Activated naive CD8-positive, alpha-beta T cell treated with anti-CD3 and anti-CD28 coated beads for 36 hours (primary cell): ENCODE results near the gene KIZ. TPM values are rescaled to one million over a fixed set of nuclear protein-coding genes. Genes with fewer than 3 reads are reported as not detected.

Experiments
- DNase-seq: peaks from one replicate; pipeline ENCODE4 v3.0.0; 2021
- H3K27ac Mint-ChIP-seq: one replicate; pipeline ENCODE4 v1.8.0; 2022; ENCODE audit warnings: mild to moderate bottlenecking, moderate library complexity, mixed read lengths
- H3K27me3 Mint-ChIP-seq: one replicate; pipeline ENCODE4 v1.8.0; 2022; ENCODE audit warnings: mild to moderate bottlenecking, mixed read lengths
- H3K36me3 Mint-ChIP-seq: one replicate; pipeline ENCODE4 v1.8.0; 2021; ENCODE audit warnings: mild to moderate bottlenecking, mixed read lengths
- H3K4me1 Mint-ChIP-seq: one replicate; pipeline ENCODE4 v1.8.0; 2021; ENCODE audit warnings: mixed read lengths
- H3K4me3 Mint-ChIP-seq: one replicate; pipeline ENCODE4 v1.8.0; 2022; ENCODE audit warnings: mild to moderate bottlenecking, moderate library complexity, mixed read lengths
- H3K9me3 Mint-ChIP-seq: one replicate; pipeline ENCODE4 v1.8.0; 2022; ENCODE audit warnings: mixed read lengths
- total RNA-seq, 2 experiments: library from RNA; stranded (reverse); gene quantifications; one replicate each; pipeline ENCODE4 v1.2.3, GENCODE V29; 2021

The KIZ gene
- total RNA-seq, 2 experiments from 2014 or later: 9.6 to 15.7 TPM

DNA sequence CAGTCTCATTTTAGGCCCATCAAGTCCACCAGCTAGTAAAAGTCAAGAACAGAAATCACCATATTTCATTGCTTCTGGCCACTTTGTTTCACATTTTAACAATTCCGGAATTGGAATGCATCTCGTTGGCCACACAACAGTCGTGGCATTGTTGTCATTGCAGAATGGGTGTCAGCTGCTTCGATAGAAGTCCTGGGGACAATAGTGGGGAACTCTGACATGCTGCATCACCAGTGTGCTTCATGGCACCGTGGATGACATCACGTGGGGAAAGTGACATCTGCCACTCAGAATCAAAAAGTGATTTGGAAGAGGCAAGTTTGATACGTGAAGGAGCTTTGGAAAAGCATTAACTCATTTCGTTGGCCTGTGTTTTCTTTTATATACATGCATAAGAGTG is 133.5 kb downstream of the KIZ start:
- H3K9me3 Mint-ChIP-seq: no peaks in the 10 kb centered on the region
- H3K4me1 Mint-ChIP-seq: no peaks in the 10 kb centered on the region
- H3K36me3 Mint-ChIP-seq: no peaks in the 10 kb centered on the region
- peaks cover 4% of the 10 kb centered on the region for H3K27me3 Mint-ChIP-seq
- H3K4me3 Mint-ChIP-seq: no peak overlapping the region
- H3K27ac Mint-ChIP-seq: no peak overlapping the region
- no peak for DNase-seq

DNA sequence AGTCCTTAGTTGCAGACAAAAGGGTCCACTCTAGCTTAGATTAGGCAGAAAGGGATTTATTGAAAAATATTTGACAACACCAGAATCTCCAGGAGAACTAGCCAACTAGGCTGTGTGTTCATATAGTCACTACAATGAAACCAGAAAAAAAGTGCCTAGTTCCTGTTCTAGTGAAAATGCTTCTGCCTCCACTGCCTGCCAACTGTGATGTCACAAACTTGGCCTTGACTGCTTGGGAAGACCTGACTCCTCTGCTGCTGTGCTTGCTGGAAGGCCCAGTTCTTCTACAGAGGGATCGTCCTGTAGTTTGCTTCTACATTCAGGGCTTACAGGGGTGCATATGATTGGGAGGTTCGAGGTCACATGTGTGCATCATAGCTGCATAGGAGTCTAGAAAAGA is 136.9 kb downstream of the KIZ start:
- no peaks in the 10 kb centered on the region for H3K9me3 Mint-ChIP-seq
- DNase-seq: no peak
- peaks cover 4% of the 10 kb centered on the region for H3K27me3 Mint-ChIP-seq
- H3K36me3 Mint-ChIP-seq: no peaks in the 10 kb centered on the region
- H3K4me3 Mint-ChIP-seq: no peak overlapping the region
- H3K27ac Mint-ChIP-seq: no peak overlapping the region
- no peaks in the 10 kb centered on the region for H3K4me1 Mint-ChIP-seq

DNA sequence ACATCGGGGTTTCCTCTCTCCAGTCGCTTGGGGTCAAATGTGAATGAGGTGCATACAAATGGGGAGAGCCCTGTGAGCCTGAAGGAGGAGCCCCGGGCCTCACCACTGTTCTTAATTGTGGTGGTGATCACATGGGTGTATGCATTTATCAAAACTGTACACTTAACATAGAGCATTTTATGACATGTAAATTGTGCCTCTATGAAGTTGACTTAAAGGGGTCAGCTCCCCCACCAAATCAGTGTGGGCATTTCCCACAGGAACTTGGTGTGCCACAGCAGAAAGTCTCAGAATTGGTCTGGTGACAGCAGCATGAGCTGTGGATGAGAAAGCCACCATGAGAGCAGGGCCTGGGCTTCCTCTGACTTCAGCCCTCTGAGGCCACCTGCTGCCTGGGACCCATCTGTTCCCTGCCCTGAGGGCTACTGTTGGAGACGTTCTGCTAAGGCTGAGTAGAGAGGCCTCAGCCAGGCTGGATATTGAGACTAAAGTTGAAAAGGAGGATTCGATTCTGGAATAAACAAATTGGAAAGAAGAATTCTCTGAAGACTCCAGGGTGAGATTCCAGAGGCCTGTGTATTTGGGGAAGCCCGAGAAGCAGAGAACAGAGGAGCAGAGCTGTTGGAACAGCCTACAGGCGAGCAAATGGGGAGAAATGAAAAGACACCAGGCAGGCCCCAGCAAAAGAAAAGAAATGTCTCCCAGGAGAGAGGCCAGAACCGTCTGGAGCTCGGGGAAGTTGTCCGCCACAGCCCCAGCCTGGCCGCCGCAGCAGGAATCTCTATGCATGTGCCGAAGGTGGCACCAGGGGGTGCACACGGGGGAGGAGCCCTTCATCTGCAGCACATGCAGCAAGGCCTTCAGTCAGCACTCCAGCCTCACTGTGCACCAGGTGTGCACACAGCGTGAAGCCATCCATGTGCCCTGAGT is 139.6 kb downstream of the KIZ start:
- no peaks in the 10 kb centered on the region for H3K4me1 Mint-ChIP-seq
- H3K9me3 Mint-ChIP-seq: no peaks in the 10 kb centered on the region
- no peaks in the 10 kb centered on the region for H3K36me3 Mint-ChIP-seq
- H3K4me3 Mint-ChIP-seq: no peak overlapping the region
- no peaks in the 10 kb centered on the region for H3K27me3 Mint-ChIP-seq
- no peak for DNase-seq
- no peak overlapping the region for H3K27ac Mint-ChIP-seq

DNA sequence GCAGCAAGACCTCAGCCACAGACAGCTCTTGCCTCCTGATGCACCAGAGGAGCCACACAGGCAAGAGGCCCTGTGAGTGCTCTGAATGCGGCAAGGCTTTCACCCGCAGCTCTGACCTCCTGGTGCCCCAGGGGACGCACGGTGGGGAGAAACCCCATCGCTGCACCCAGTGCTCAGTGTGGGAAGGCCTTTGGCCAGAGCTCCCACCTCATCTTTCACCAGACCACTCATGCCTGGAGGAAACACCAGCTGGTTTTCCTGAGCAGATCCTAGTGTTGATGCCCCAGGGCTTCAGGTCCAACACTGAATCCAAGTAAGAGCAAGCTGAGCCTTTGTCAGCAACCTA is 140.3 kb downstream of the KIZ start:
- Mint-ChIP-seq H3K27ac (no peak overlapping the region), H3K4me3 (no peak overlapping the region), H3K27me3 (no peaks in the 10 kb centered on the region)

DNA sequence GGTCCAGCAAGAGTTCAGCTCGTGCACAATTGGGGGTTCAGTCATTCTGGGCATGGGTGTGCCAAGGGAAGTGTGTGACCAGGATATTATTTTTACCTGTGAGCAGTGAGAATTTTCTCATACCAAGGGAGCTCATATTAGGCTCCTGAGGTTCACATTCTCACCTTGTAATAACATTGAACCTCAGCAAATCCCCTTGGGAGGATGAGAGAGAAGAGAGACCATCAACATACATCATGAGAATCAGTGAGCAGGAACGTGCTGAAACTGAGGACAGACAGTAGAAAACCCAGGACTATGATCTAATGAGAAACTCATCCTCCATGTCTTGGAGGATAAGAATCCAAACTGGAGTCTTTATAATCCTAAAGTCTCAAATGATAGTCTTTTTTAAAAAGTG is 143.9 kb downstream of the KIZ start:
- Mint-ChIP-seq H3K4me3 (no peak overlapping the region), H3K27ac (no peak overlapping the region), H3K36me3 (no peaks in the 10 kb centered on the region), H3K9me3 (no peaks in the 10 kb centered on the region), H3K27me3 (peaks cover 10% of the 10 kb centered on the region), H3K4me1 (no peaks in the 10 kb centered on the region)
- no peak for DNase-seq

More for the DNA sequence above, 140.3 kb downstream of the KIZ start:
- Mint-ChIP-seq H3K36me3 (no peaks in the 10 kb centered on the region), H3K4me1 (no peaks in the 10 kb centered on the region), H3K9me3 (no peaks in the 10 kb centered on the region)
- DNase-seq: no peak

DNA sequence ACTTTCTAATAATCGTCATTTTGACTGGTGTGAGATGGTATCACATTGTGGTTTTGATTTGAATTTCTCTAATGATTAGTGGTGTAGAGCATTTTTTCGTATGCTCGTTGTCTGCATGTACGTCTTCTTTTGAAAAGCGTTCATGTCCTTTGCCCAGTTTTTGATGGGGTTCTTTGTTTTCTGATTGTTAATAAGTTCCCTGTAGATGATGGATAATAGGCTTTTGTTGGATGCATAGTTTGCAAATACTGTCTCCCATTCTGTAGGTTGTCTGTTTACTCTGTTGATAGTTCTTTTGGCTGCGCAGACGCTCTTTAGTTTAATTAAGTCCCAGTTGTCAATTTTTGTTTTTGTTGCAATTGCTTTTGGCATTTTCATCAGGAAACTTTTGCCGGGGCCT is 144.9 kb downstream of the KIZ start:
- Mint-ChIP-seq H3K27ac (no peak overlapping the region), H3K36me3 (no peaks in the 10 kb centered on the region), H3K27me3 (peaks cover 14% of the 10 kb centered on the region), H3K9me3 (no peaks in the 10 kb centered on the region), H3K4me3 (no peak overlapping the region), H3K4me1 (no peaks in the 10 kb centered on the region)
- no peak for DNase-seq

DNA sequence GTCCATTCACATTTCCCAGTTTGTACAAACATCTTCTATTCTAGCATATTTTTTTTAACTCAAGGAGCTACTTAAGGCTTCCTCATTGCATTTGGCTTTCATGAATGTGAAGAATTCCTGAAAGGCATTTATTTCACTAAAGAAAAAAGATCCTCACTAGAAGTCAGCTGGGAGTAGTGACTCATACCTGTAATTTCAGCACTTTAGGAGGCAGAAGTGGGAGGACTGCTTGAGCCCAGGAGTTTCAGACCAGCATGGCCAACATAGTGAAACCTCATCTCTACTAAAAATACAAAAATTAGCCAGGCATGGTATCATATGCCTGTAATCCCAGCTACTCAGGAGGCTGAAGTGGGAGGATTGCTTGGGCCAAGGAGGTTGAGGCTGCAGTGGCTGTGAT is 146.4 kb downstream of the KIZ start:
- H3K4me3 Mint-ChIP-seq: no peak overlapping the region
- H3K36me3 Mint-ChIP-seq: no peaks in the 10 kb centered on the region
- no peaks in the 10 kb centered on the region for H3K9me3 Mint-ChIP-seq
- no peak overlapping the region for H3K27ac Mint-ChIP-seq
- no peaks in the 10 kb centered on the region for H3K4me1 Mint-ChIP-seq
- H3K27me3 Mint-ChIP-seq: peaks cover 14% of the 10 kb centered on the region
- DNase-seq: no peak

DNA sequence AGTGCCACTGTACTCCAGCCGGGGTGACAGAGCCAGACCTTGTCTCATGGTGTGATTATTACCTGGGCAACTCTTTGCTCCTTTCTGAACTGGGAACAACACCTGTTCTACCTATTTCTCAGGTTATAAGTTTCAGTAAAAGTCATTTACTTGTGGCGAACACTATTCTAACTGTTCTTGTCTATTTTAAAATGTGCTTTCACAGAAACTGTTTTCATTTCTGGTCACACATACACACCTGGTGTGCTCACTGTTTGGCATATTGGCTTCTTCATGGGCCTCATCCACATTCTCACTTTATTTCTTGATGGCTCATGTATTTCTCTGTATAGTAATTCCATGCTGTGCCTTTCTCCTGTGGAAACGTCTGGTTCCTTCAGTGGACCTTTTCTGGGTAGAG is 146.8 kb downstream of the KIZ start:
- Mint-ChIP-seq H3K4me3 (no peak overlapping the region), H3K36me3 (no peaks in the 10 kb centered on the region), H3K4me1 (no peaks in the 10 kb centered on the region), H3K27ac (no peak overlapping the region), H3K27me3 (peaks cover 14% of the 10 kb centered on the region), H3K9me3 (no peaks in the 10 kb centered on the region)
- DNase-seq: no peak

DNA sequence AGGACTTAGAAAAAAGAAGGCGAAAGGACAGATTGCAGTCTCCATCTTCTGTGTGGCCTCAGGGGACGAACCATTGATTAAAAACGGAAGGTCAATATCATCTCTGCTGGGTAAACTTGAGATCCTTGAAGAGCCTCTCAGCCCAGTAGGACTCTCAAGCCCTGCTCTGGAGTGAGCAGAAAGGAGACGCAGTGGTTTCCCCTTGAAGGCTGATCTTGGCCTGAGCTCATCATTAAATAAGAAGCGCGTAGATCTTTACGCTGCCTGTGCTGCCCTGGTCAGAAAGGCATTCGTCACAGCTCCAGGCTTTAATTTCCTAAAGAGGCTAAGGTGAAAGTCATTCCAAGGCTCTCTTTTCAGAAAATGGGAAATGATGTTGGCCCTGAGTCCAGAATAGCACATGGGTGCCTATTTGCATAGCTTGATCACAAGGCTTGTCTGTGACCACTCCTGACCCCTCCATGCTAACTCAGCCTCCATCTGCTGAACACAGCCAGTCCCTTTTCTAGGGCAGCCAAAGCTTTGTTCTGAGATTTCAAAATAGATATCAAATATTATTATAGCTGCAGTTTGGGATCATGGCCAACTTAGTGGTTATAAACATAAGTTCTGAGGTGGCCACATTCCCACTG is 148.0 kb downstream of the KIZ start:
- H3K9me3 Mint-ChIP-seq: no peaks in the 10 kb centered on the region
- peaks cover 16% of the 10 kb centered on the region for H3K27me3 Mint-ChIP-seq
- H3K27ac Mint-ChIP-seq: no peak overlapping the region
- peaks cover 2% of the 10 kb centered on the region for H3K4me1 Mint-ChIP-seq
- no peak for DNase-seq
- no peaks in the 10 kb centered on the region for H3K36me3 Mint-ChIP-seq
- no peak overlapping the region for H3K4me3 Mint-ChIP-seq

DNA sequence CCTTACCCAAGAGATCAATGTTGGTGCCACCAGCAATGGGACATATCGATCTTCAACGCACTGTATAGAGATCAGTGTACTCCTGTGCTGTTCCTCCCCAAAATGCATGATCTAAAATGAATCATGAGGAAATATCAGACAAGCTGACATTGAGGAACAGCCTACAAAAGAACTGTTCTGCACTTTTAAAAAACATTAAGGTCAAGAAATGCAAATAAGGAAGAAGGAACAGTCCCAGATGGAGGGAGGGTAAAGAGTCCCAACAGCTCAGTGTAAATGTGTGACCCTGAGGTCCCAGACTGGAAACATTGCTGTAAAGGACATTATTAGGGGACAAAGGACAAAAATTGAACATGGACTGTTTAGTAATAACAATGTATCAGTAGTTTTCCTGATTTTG is 152.9 kb downstream of the KIZ start:
- no peaks in the 10 kb centered on the region for H3K9me3 Mint-ChIP-seq
- DNase-seq: no peak
- peaks cover 14% of the 10 kb centered on the region for H3K27me3 Mint-ChIP-seq
- peaks cover 2% of the 10 kb centered on the region for H3K4me1 Mint-ChIP-seq
- no peak overlapping the region for H3K4me3 Mint-ChIP-seq
- no peak overlapping the region for H3K27ac Mint-ChIP-seq
- H3K36me3 Mint-ChIP-seq: no peaks in the 10 kb centered on the region

DNA sequence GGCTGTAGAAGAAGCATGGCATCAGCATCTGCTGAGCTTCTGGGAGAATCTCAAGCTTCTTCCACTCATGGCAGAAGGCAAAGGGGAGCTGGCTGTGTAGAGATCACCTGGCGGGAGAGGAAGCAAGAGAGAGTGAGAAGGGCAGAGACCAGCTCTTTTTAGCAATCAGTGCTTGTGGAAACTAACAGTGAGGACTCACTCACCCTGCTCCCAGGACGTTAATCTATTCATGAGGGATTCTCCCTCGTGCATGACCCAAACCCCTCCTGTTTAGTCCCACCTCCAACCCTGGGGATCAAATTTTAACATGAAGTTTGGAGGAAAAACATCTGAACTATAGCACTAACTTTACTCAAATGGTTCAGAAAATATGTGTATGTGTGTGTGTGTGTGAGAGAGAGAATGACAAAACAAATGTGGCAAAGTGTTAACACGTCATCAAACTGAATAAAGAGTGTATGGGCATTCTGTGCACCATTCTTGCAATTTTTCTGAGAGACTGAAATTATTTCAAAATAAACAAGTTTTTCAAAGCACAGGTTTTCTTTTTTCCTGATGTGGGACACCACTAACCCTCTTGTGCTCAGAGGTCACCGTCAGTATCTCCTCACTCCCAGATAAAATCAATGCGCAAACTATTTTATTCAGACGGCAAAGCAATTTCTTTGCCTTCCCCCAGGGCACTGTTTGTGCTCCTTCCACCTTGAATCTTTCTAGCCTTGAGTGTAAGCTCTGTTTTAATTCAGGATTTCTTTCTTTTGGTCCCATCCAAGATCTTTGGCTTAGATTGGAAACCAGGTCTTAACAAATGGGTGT is 154.0 kb downstream of the KIZ start:
- Mint-ChIP-seq H3K36me3 (no peaks in the 10 kb centered on the region), H3K27ac (no peak overlapping the region), H3K27me3 (peaks cover 18% of the 10 kb centered on the region), H3K4me3 (no peak overlapping the region), H3K9me3 (peaks cover 1% of the 10 kb centered on the region), H3K4me1 (peaks cover 2% of the 10 kb centered on the region)
- no peak for DNase-seq

DNA sequence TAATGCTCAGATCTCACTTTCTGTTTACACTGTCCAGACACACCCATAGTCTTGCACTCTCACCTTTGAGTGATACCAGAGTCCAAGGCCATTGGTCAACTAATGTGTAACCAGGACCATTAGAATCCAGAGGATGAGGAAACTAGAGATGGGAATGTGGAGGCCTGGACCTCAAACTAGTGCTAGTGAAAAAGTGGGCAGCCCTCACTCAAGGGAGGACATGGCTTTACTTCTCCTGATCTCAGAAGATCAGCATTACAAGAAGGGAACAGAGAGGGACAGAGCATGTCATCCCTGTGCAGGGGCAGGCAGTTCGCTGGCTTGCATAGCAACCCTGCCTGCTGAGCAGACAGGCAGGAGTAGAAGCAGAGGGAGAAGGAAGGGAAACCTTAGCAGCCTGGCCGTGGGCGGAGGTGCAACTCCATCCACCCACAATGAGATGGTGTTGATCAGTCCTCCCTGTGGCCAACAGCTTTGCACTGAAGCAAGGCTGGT is 154.7 kb downstream of the KIZ start:
- peaks cover 2% of the 10 kb centered on the region for H3K4me1 Mint-ChIP-seq
- no peak overlapping the region for H3K4me3 Mint-ChIP-seq
- peaks cover 1% of the 10 kb centered on the region for H3K9me3 Mint-ChIP-seq
- H3K36me3 Mint-ChIP-seq: no peaks in the 10 kb centered on the region
- H3K27ac Mint-ChIP-seq: no peak overlapping the region
- no peak for DNase-seq
- H3K27me3 Mint-ChIP-seq: peaks cover 20% of the 10 kb centered on the region

DNA sequence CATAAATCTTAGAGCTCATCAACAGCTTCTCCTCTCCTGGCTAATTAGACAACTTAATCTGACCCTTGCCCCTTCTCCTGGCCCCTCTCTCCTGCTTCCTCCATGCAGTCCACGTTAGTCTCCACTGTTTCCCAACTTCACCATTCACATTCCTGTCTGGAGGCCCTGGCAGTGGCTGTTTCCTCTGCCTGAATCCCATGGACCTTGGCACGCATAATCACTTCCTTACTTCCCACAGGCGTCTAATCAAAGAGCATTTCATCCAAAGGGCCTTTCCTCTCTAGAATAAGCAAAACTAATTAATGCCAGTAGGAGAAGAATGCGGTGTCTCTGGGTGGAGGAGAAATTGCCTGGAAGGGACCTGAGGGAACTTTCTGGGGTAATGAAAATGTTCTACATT is 160.9 kb downstream of the KIZ start:
- no peaks in the 10 kb centered on the region for H3K36me3 Mint-ChIP-seq
- H3K9me3 Mint-ChIP-seq: peaks cover 1% of the 10 kb centered on the region
- no peaks in the 10 kb centered on the region for H3K4me1 Mint-ChIP-seq
- H3K4me3 Mint-ChIP-seq: no peak overlapping the region
- no peak for DNase-seq
- H3K27me3 Mint-ChIP-seq: peaks cover 34% of the 10 kb centered on the region
- no peak overlapping the region for H3K27ac Mint-ChIP-seq

DNA sequence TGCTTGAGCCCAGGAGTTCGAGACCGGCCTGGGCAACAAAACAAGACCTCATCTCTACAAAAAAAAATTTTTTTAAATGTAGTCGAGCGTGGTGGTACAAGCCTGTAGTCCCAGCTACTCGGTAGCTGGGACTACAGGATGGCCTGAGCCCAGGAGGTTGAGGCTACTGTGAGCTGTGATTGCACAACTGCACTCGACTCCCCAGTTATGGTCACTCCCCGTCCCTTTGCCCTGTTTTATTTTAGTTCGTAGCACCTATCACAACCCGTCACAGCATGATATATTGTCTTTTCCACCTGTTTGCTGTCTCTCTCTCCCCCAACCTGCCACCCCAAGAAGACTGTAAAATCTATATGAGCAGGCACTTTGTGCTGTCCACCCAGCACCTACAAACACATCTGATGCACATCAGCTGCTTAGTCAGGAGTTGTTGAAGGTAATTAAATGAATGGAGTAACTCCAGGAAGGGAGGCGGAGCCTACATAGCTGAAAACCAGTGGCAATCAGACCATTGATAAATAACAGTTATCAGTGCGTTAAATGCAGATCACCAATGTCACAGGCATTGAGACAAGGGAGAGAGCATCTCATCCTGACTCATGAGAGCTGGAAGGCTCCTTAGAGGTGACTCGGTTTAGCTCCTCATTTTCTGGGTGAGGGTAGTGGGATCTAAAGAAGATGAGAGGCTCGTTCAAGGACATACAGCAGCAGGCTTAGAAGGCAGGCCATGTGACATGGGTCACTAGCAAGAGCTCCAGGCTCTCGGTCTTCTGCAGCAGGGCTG is 162.9 kb downstream of the KIZ start:
- H3K9me3 Mint-ChIP-seq: peaks cover 1% of the 10 kb centered on the region

More for the DNA sequence above, 162.9 kb downstream of the KIZ start:
- H3K4me3 Mint-ChIP-seq: no peak overlapping the region
- no peaks in the 10 kb centered on the region for H3K36me3 Mint-ChIP-seq
- H3K4me1 Mint-ChIP-seq: no peaks in the 10 kb centered on the region
- DNase-seq: no peak
- no peak overlapping the region for H3K27ac Mint-ChIP-seq
- peaks cover 30% of the 10 kb centered on the region for H3K27me3 Mint-ChIP-seq
